H9 (cell line): Measurements from ENCODE around the gene PIEZO2. TPM values are rescaled to one million over a fixed set of nuclear protein-coding genes. Genes with fewer than 3 reads are reported as not detected.

Experiments used
- DNase-seq: peaks from one replicate; pipeline ENCODE4 v3.0.0-alpha.2; 2017
- H2AFZ ChIP-seq: one replicate; pipeline ENCODE4 v1.6.1; 2013; ENCODE audit warnings: mild to moderate bottlenecking, low read length, control low read depth, moderate library complexity
- H2AK5ac ChIP-seq: 2 replicates; pipeline ENCODE4 v1.6.1; 2013; ENCODE audit warnings: low read length, control low read depth, mixed read lengths; ENCODE audit not compliant: insufficient read length
- H2BK120ac ChIP-seq: one replicate; pipeline ENCODE4 v1.6.1; 2013; ENCODE audit warnings: low read depth, mild to moderate bottlenecking, low read length, control low read depth, inconsistent platforms; ENCODE audit not compliant: poor library complexity, severe bottlenecking
- H2BK12ac ChIP-seq: 2 replicates; pipeline ENCODE4 v1.6.1; 2013; ENCODE audit warnings: low read length, control low read depth, mixed read lengths, low read depth; ENCODE audit not compliant: insufficient read length
- H2BK15ac ChIP-seq: 2 replicates; pipeline ENCODE4 v1.6.1; 2013; ENCODE audit warnings: low read depth, low read length, control low read depth
- H2BK20ac ChIP-seq: one replicate; pipeline ENCODE4 v1.6.1; 2013; ENCODE audit warnings: low read depth, mild to moderate bottlenecking, low read length, control low read depth, inconsistent platforms; ENCODE audit not compliant: poor library complexity, severe bottlenecking
- H2BK5ac ChIP-seq: 2 replicates; pipeline ENCODE4 v1.6.1; 2013; ENCODE audit warnings: low read length, control low read depth, mixed read lengths; ENCODE audit not compliant: insufficient read length
- H3K14ac ChIP-seq: 2 replicates; pipeline ENCODE4 v1.6.1; 2013; ENCODE audit warnings: low read length, control low read depth; ENCODE audit not compliant: insufficient read depth
- H3K18ac ChIP-seq: 2 replicates; pipeline ENCODE4 v1.6.1; 2013; ENCODE audit warnings: low read depth, mild to moderate bottlenecking, mixed read lengths, low read length, control low read depth; ENCODE audit not compliant: insufficient read length
- H3K23ac ChIP-seq: 2 replicates; pipeline ENCODE4 v1.6.1; 2013; ENCODE audit warnings: low read length, control low read depth, mixed read lengths, low read depth; ENCODE audit not compliant: insufficient read length
- H3K23me2 ChIP-seq: 2 replicates; pipeline ENCODE4 v1.6.1; 2013; ENCODE audit warnings: low read depth, mild to moderate bottlenecking, mixed read lengths, low read length, control low read depth; ENCODE audit not compliant: insufficient read length, poor library complexity, severe bottlenecking
- H3K27ac ChIP-seq: 2 replicates; pipeline ENCODE4 v1.5.1; 2013; ENCODE audit warnings: low read length, control low read depth, mixed read lengths, low read depth; ENCODE audit not compliant: insufficient read length
- H3K27me3 ChIP-seq: 2 replicates; pipeline ENCODE4 v1.6.1; 2013; ENCODE audit warnings: low read length, control low read depth, inconsistent platforms; ENCODE audit not compliant: insufficient read depth
- H3K4ac ChIP-seq: 2 replicates; pipeline ENCODE4 v1.6.1; 2013; ENCODE audit warnings: low read depth, mild to moderate bottlenecking, control low read depth, inconsistent platforms, low read length, moderate library complexity
- H3K4me1 ChIP-seq: 2 replicates; pipeline ENCODE4 v1.6.1; 2013; ENCODE audit warnings: low read length, control low read depth, inconsistent platforms; ENCODE audit not compliant: insufficient read depth
- H3K4me2 ChIP-seq: 2 replicates; pipeline ENCODE4 v1.6.1; 2013; ENCODE audit warnings: low read length, control low read depth, mixed read lengths; ENCODE audit not compliant: insufficient read length, insufficient read depth
- H3K56ac ChIP-seq: 2 replicates; pipeline ENCODE4 v1.6.1; 2013; ENCODE audit warnings: low read depth, mild to moderate bottlenecking, mixed read lengths, low read length, control low read depth; ENCODE audit not compliant: insufficient read length
- H3K79me1 ChIP-seq: 2 replicates; pipeline ENCODE4 v1.6.1; 2013; ENCODE audit warnings: low read depth, mild to moderate bottlenecking, moderate library complexity, low read length, control low read depth, inconsistent platforms; ENCODE audit not compliant: insufficient read depth, poor library complexity, severe bottlenecking
- H3K79me2 ChIP-seq: 2 replicates; pipeline ENCODE4 v1.6.1; 2013; ENCODE audit warnings: low read length, control low read depth, inconsistent platforms; ENCODE audit not compliant: insufficient read depth
- H3K9ac ChIP-seq: 2 replicates; pipeline ENCODE4 v1.6.1; 2013; ENCODE audit warnings: low read length, control low read depth, mixed read lengths; ENCODE audit not compliant: insufficient read length; ENCODE audit errors: extremely low read depth
- H3K9me3 ChIP-seq: one replicate; pipeline ENCODE4 v1.6.1; 2013; ENCODE audit warnings: low read depth, low read length, inconsistent platforms; ENCODE audit not compliant: control insufficient read depth
- H3T11ph ChIP-seq: one replicate; pipeline ENCODE4 v1.6.1; 2013; ENCODE audit warnings: mild to moderate bottlenecking, low read length, control low read depth, inconsistent platforms
- H4K20me1 ChIP-seq: one replicate; pipeline ENCODE4 v1.6.1; 2013; ENCODE audit not compliant: control insufficient read depth, insufficient read length, insufficient read depth
- H4K5ac ChIP-seq: 2 replicates; pipeline ENCODE4 v1.6.1; 2013; ENCODE audit warnings: low read depth, mild to moderate bottlenecking, mixed read lengths, low read length, control low read depth; ENCODE audit not compliant: insufficient read length
- H4K8ac ChIP-seq: replicated peaks from 2 replicates; pipeline ENCODE4 v1.6.1; 2013; ENCODE audit warnings: low read length, control low read depth, mixed read lengths, low read depth; ENCODE audit not compliant: insufficient read length
- H4K91ac ChIP-seq: 2 replicates; pipeline ENCODE4 v1.6.1; 2013; ENCODE audit warnings: low read depth, mild to moderate bottlenecking, moderate library complexity, mixed read lengths, low read length, control low read depth; ENCODE audit not compliant: insufficient read length
- H3K27ac Mint-ChIP-seq, 3 experiments: 2 replicates in 2 of 3; 3 replicates in 1 of 3; pipeline ENCODE4 v1.8.0; 2020 to 2021; ENCODE audit warnings: mixed read lengths in 3 of 3, mild to moderate bottlenecking in 1 of 3, moderate library complexity in 1 of 3
- H3K27me3 Mint-ChIP-seq: 2 replicates; pipeline ENCODE4 v1.8.0; 2021; ENCODE audit warnings: low read depth, mild to moderate bottlenecking, moderate library complexity, mixed read lengths
- H3K36me3 Mint-ChIP-seq, 3 experiments: 2 replicates in 2 of 3; 3 replicates in 1 of 3; pipeline ENCODE4 v1.8.0; 2020 to 2021; ENCODE audit warnings: low read depth in 3 of 3, mixed read lengths in 3 of 3; ENCODE audit not compliant: insufficient read depth in 1 of 3
- H3K4me1 Mint-ChIP-seq, 2 experiments: 2 replicates each; pipeline ENCODE4 v1.8.0; 2020; ENCODE audit warnings: mixed read lengths in 2 of 2
- H3K4me3 Mint-ChIP-seq, 2 experiments: 2 replicates in 1 of 2; 3 replicates in 1 of 2; pipeline ENCODE4 v1.8.0; 2020 to 2021; ENCODE audit warnings: mild to moderate bottlenecking in 2 of 2, mixed read lengths in 2 of 2, moderate library complexity in 1 of 2
- H3K9me3 Mint-ChIP-seq, 2 experiments: 2 replicates in 1 of 2; 3 replicates in 1 of 2; pipeline ENCODE4 v1.8.0; 2020; ENCODE audit warnings: mild to moderate bottlenecking in 2 of 2, mixed read lengths in 2 of 2, moderate library complexity in 1 of 2
- CTCF ChIP-seq: fragments of 200-600 bp; sonication (generic); conservative IDR thresholded peaks from 3 replicates; pipeline ENCODE4 v1.8.0; 2021; ENCODE audit warnings: antibody characterized with exemption, mild to moderate bottlenecking
- WGBS: extraction: QIAGEN DNeasy Blood & Tissue Kit; methylation state at CpG from one replicate; pipeline ENCODE4 v1.1.7; 2013; ENCODE audit warnings: missing lambda C conversion rate, low lambda C conversion rate, mixed read lengths; ENCODE audit not compliant: insufficient read length; ENCODE audit errors: extremely low coverage; 5-methylcytosine and 5-hydroxymethylcytosine counted together
- total RNA-seq: library from RNA; stranded (reverse); gene quantifications from 2 replicates; pipeline ENCODE4 v1.2.1, GENCODE V29; 2021

PIEZO2 gene
- total RNA-seq, 1 experiment from 2014 or later: 3.9 TPM

- Histone ChIP-seq H4K5ac (no peak overlapping the region), H3K23me2 (no peaks in the 10 kb centered on the region), H3K4ac (no peak overlapping the region), H3K27me3 (no peaks in the 10 kb centered on the region), H3K18ac (no peak overlapping the region), H4K8ac (no peak overlapping the region), H2BK12ac (no peak overlapping the region), H3K9ac (no peak overlapping the region), H2BK20ac (no peak overlapping the region), H3K23ac (no peak overlapping the region), H2BK15ac (no peak overlapping the region), H4K91ac (no peak overlapping the region), H2BK120ac (no peak overlapping the region), H3T11ph (no peak overlapping the region), H3K9me3 (no peaks in the 10 kb centered on the region), H3K27ac (no peak overlapping the region), H3K79me1 (no peaks in the 10 kb centered on the region), H3K4me2 (no peak overlapping the region), H2BK5ac (no peak overlapping the region), H2AFZ (no peak overlapping the region), H2AK5ac (no peak overlapping the region), H3K56ac (no peak overlapping the region), H3K4me1 (no peaks in the 10 kb centered on the region), H3K79me2 (no peaks in the 10 kb centered on the region), H4K20me1 (no peaks in the 10 kb centered on the region), H3K14ac (no peak overlapping the region)
- DNase-seq: no peak
- no peak overlapping the region for H3K4me3 Mint-ChIP-seq
- WGBS: no CpG with 5 or more reads among the region's 4 CpGs
- peak; percentile 29; the same call in 1 of the 3 replicates for TF ChIP-seq CTCF
- H3K27me3 Mint-ChIP-seq: no peaks in the 10 kb centered on the region
- H3K4me1 Mint-ChIP-seq: peaks cover 0 to 5% of the 10 kb centered on the region in 2 experiments; a peak in 2 of 4 replicates
- H3K27ac Mint-ChIP-seq: no peak overlapping the region
- no peaks in the 10 kb centered on the region; a peak in 2 of 7 replicates for H3K36me3 Mint-ChIP-seq
- H3K9me3 Mint-ChIP-seq: no peaks in the 10 kb centered on the region
Measured at GRCh38 chr18:10754128-10754527, 395.2 kb downstream of the PIEZO2 start.
